ENCODE results near the gene ASIC2. TPM values are rescaled to one million over a fixed set of nuclear protein-coding genes. Genes with fewer than 3 reads are reported as not detected.

The ASIC2 gene
- total RNA-seq, 2 experiments from 2014 or later, result not detected

GRCh38 chr17:33118391-33119075 lies 174.6 kb downstream of the ASIC2 start:
- intact Hi-C loops (cut with micrococcal nuclease), result no loop called here
- no peaks in the 10 kb centered on the region for H3K4me1 Mint-ChIP-seq (ENCODE audit: low read depth)
- ATAC-seq (no peak), DNase-seq (no peak)
- no peak overlapping the region for H3K27ac Mint-ChIP-seq
- H3K27me3 Mint-ChIP-seq, result peaks cover 8% of the 10 kb centered on the region
- H3K36me3 Mint-ChIP-seq (ENCODE audit: low read depth), result no peaks in the 10 kb centered on the region
- POLR2A ChIA-PET, result no interaction called here
- no peaks in the 10 kb centered on the region for H3K9me3 Mint-ChIP-seq
- no peak overlapping the region for H3K4me3 Mint-ChIP-seq
- CTCF ChIA-PET, result no interaction called here
- TF ChIP-seq CTCF (IDR thresholded peaks at IDR 0.05), result no peak

GRCh38 chr17:33116021-33116551 lies 177.0 kb downstream of the ASIC2 start:
- Mint-ChIP-seq H3K4me3 (no peak overlapping the region), H3K36me3 (ENCODE audit: low read depth) (no peaks in the 10 kb centered on the region), H3K27ac (no peak overlapping the region), H3K27me3 (peaks cover 3% of the 10 kb centered on the region), H3K9me3 (no peaks in the 10 kb centered on the region), H3K4me1 (ENCODE audit: low read depth) (no peaks in the 10 kb centered on the region)
- no peak for DNase-seq
- ATAC-seq, result no peak
- intact Hi-C loops (cut with micrococcal nuclease), result no loop called here
- ChIA-PET POLR2A (no interaction called here), CTCF (no interaction called here)
- TF ChIP-seq CTCF (IDR thresholded peaks at IDR 0.05), result no peak

GRCh38 chr17:33115366-33115765 lies 177.7 kb downstream of the ASIC2 start:
- H3K27ac Mint-ChIP-seq, result no peak overlapping the region
- H3K9me3 Mint-ChIP-seq, result no peaks in the 10 kb centered on the region
- ATAC-seq, result no peak
- no peak overlapping the region for H3K4me3 Mint-ChIP-seq
- H3K27me3 Mint-ChIP-seq, result peaks cover 6% of the 10 kb centered on the region
- H3K36me3 Mint-ChIP-seq (ENCODE audit: low read depth), result no peaks in the 10 kb centered on the region
- intact Hi-C loops (cut with micrococcal nuclease), result no loop called here
- H3K4me1 Mint-ChIP-seq (ENCODE audit: low read depth), result no peaks in the 10 kb centered on the region
- ChIA-PET POLR2A (no interaction called here), CTCF (no interaction called here)
- DNase-seq, result no peak
- TF ChIP-seq CTCF (IDR thresholded peaks at IDR 0.05), result no peak

- Mint-ChIP-seq H3K9me3 (no peaks in the 10 kb centered on the region), H3K36me3 (ENCODE audit: low read depth) (no peaks in the 10 kb centered on the region), H3K4me1 (ENCODE audit: low read depth) (no peaks in the 10 kb centered on the region), H3K27ac (no peak overlapping the region), H3K27me3 (peaks cover 6% of the 10 kb centered on the region), H3K4me3 (no peak overlapping the region)
- no peak for ATAC-seq
- intact Hi-C loops (cut with micrococcal nuclease), result no loop called here
- no peak for TF ChIP-seq CTCF (IDR thresholded peaks at IDR 0.05)
- ChIA-PET CTCF (no interaction called here), POLR2A (no interaction called here)
- no peak for DNase-seq
Observed at GRCh38 chr17:33113991-33114370, 179.1 kb downstream of the ASIC2 start.

GRCh38 chr17:33113276-33113990 lies 179.7 kb downstream of the ASIC2 start:
- Mint-ChIP-seq H3K27me3 (peaks cover 6% of the 10 kb centered on the region), H3K36me3 (ENCODE audit: low read depth) (no peaks in the 10 kb centered on the region), H3K27ac (no peak overlapping the region), H3K9me3 (no peaks in the 10 kb centered on the region), H3K4me3 (no peak overlapping the region), H3K4me1 (ENCODE audit: low read depth) (no peaks in the 10 kb centered on the region)
- POLR2A ChIA-PET, result no interaction called here
- ATAC-seq (no peak), DNase-seq (no peak)
- TF ChIP-seq CTCF (IDR thresholded peaks at IDR 0.05), result no peak
- CTCF ChIA-PET, result no interaction called here
- intact Hi-C loops (cut with micrococcal nuclease), result no loop called here

Measured in activated CD8-positive, alpha-beta T cell treated with anti-CD3 and anti-CD28 coated beads for 36 hours (primary cell).